Measurements from ENCODE around the gene TMTC1. TPM values are rescaled to one million over a fixed set of nuclear protein-coding genes. Genes with fewer than 3 reads are reported as not detected.

The TMTC1 gene
- polyA plus RNA-seq, 1 of the 3 experiments (the other 2 are of a cell fraction) = 0.13 TPM

- DNase-seq = no peak
- no peaks in the 10 kb centered on the region for H3K27me3 ChIP-seq (ENCODE audit: insufficient read depth)
- H3K9ac ChIP-seq = no peak overlapping the region
- peaks cover 0 to 2% of the 10 kb centered on the region in 2 experiments; a peak in 1 of 4 replicates for H3K4me1 ChIP-seq (ENCODE audit: control insufficient read depth in 1 of 2, insufficient read depth in 2 of 2, low read depth in 1 of 2, low read length in 1 of 2)
- no peaks in the 10 kb centered on the region for H3K79me2 ChIP-seq (ENCODE audit: insufficient read depth)
- 43% methylated on average over 2 of the region's 2 CpGs for WGBS (ENCODE audit: low lambda C conversion rate)
- no peaks in the 10 kb centered on the region for H3K9me2 ChIP-seq
- TF ChIP-seq EP300 (IDR thresholded peaks at IDR 0.05; ENCODE audit: borderline replicate concordance in 1 of 2, low read depth in 1 of 2, low read length in 1 of 2) (no peak), MXI1 (IDR thresholded peaks at IDR 0.05; ENCODE audit: low read depth, low read length) (no peak), RCOR1 (IDR thresholded peaks at IDR 0.05; ENCODE audit: low read length) (no peak), RAD21 (IDR thresholded peaks at IDR 0.05; ENCODE audit: low read length) (no peak), FOSL2 (IDR thresholded peaks at IDR 0.05; ENCODE audit: borderline replicate concordance, low read depth) (no peak), SMC3 (IDR thresholded peaks at IDR 0.05; ENCODE audit: low read depth, low read length) (no peak), TAF1 (IDR thresholded peaks at IDR 0.05; ENCODE audit: borderline replicate concordance, low read depth, low read length) (no peak)
- CTCF ChIA-PET = no interaction called here
- H4K20me1 ChIP-seq (ENCODE audit: insufficient read depth) = no peaks in the 10 kb centered on the region
- no peak overlapping the region for H3K4me3 ChIP-seq (ENCODE audit: low read depth in 2 of 2, low read length in 1 of 2)
- no peaks in the 10 kb centered on the region for H3K9me3 ChIP-seq
- H3F3A ChIP-seq (replicated peaks; ENCODE audit: insufficient read depth) = no peaks in the 10 kb centered on the region
- no peak overlapping the region for H3K27ac ChIP-seq (ENCODE audit: low read depth in 2 of 2, low read length in 1 of 2)
- no peaks in the 10 kb centered on the region for H3K36me3 ChIP-seq (replicated peaks in 1 of 2; ENCODE audit: control insufficient read depth in 1 of 2, insufficient read depth in 2 of 2, low read length in 1 of 2)
- H3K4me2 ChIP-seq = no peak overlapping the region
- POLR2A ChIA-PET = no interaction called here
- no peak overlapping the region for H2AFZ ChIP-seq (ENCODE audit: low read depth)
These were observed 296.8 kb downstream of the TMTC1 start for GRCh38 chr12:29486972-29487371.

- DNase-seq = no peak
- H3K79me2 ChIP-seq (ENCODE audit: insufficient read depth) = no peaks in the 10 kb centered on the region
- no peaks in the 10 kb centered on the region for H4K20me1 ChIP-seq (ENCODE audit: insufficient read depth)
- no peak overlapping the region for H3K4me2 ChIP-seq
- no peaks in the 10 kb centered on the region for H3K9me2 ChIP-seq
- no peak overlapping the region for H2AFZ ChIP-seq (ENCODE audit: low read depth)
- no peaks in the 10 kb centered on the region for H3K27me3 ChIP-seq (ENCODE audit: insufficient read depth)
- WGBS (ENCODE audit: low lambda C conversion rate) = 41% methylated on average over 4 of the region's 4 CpGs
- no peak overlapping the region for H3K9ac ChIP-seq
- TF ChIP-seq TCF12 (IDR thresholded peaks at IDR 0.05) = no peak
- TF ChIP-seq, protein P1, sequence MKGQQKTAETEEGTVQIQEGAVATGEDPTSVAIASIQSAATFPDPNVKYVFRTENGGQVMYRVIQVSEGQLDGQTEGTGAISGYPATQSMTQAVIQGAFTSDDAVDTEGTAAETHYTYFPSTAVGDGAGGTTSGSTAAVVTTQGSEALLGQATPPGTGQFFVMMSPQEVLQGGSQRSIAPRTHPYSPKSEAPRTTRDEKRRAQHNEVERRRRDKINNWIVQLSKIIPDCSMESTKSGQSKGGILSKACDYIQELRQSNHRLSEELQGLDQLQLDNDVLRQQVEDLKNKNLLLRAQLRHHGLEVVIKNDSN (IDR thresholded peaks at IDR 0.05; ENCODE audit: borderline replicate concordance, low read depth) = no peak
- no peak for TF ChIP-seq PBX3 (IDR thresholded peaks at IDR 0.05)
- TF ChIP-seq, protein P2, sequence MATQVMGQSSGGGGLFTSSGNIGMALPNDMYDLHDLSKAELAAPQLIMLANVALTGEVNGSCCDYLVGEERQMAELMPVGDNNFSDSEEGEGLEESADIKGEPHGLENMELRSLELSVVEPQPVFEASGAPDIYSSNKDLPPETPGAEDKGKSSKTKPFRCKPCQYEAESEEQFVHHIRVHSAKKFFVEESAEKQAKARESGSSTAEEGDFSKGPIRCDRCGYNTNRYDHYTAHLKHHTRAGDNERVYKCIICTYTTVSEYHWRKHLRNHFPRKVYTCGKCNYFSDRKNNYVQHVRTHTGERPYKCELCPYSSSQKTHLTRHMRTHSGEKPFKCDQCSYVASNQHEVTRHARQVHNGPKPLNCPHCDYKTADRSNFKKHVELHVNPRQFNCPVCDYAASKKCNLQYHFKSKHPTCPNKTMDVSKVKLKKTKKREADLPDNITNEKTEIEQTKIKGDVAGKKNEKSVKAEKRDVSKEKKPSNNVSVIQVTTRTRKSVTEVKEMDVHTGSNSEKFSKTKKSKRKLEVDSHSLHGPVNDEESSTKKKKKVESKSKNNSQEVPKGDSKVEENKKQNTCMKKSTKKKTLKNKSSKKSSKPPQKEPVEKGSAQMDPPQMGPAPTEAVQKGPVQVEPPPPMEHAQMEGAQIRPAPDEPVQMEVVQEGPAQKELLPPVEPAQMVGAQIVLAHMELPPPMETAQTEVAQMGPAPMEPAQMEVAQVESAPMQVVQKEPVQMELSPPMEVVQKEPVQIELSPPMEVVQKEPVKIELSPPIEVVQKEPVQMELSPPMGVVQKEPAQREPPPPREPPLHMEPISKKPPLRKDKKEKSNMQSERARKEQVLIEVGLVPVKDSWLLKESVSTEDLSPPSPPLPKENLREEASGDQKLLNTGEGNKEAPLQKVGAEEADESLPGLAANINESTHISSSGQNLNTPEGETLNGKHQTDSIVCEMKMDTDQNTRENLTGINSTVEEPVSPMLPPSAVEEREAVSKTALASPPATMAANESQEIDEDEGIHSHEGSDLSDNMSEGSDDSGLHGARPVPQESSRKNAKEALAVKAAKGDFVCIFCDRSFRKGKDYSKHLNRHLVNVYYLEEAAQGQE (IDR thresholded peaks at IDR 0.05; ENCODE audit: low read depth, low read length) = no peak
- no peak for TF ChIP-seq GATA2 (CRISPR knock-in tag; IDR thresholded peaks at IDR 0.05)
- no peak for TF ChIP-seq IRF3 (IDR thresholded peaks at IDR 0.05; ENCODE audit: low read depth, low read length)
- TF ChIP-seq GABPA (IDR thresholded peaks at IDR 0.05; ENCODE audit: low read depth) = no peak
- TF ChIP-seq RFX5 (IDR thresholded peaks at IDR 0.05; ENCODE audit: low read length) = no peak
- no peak for TF ChIP-seq SIN3A (IDR thresholded peaks at IDR 0.05; ENCODE audit: borderline replicate concordance, low read depth, low read length)
- TF ChIP-seq ELF1 (IDR thresholded peaks at IDR 0.05) = no peak
- no peak for TF ChIP-seq EP300 (IDR thresholded peaks at IDR 0.05; ENCODE audit: borderline replicate concordance in 1 of 2, low read depth in 1 of 2, low read length in 1 of 2)
- TF ChIP-seq TEAD4 (IDR thresholded peaks at IDR 0.05; ENCODE audit: borderline replicate concordance, insufficient read depth) = no peak
- TF ChIP-seq FOSL2 (IDR thresholded peaks at IDR 0.05; ENCODE audit: borderline replicate concordance, low read depth) = no peak
- TF ChIP-seq FOXM1 (IDR thresholded peaks at IDR 0.05; ENCODE audit: low read depth) = no peak
- no peak for TF ChIP-seq EZH2phosphoT487 (IDR thresholded peaks at IDR 0.05; ENCODE audit: borderline replicate concordance, low read depth)
- TF ChIP-seq POLR2AphosphoS5 (IDR thresholded peaks at IDR 0.05; ENCODE audit: low read depth, low read length) = no peak
- TF ChIP-seq RXRA (IDR thresholded peaks at IDR 0.05; ENCODE audit: borderline replicate concordance, low read depth) = no peak
- H3K4me1 ChIP-seq (ENCODE audit: control insufficient read depth in 1 of 2, insufficient read depth in 2 of 2, low read depth in 1 of 2, low read length in 1 of 2) = peaks cover 0 to 3% of the 10 kb centered on the region in 2 experiments; a peak in 1 of 4 replicates
- no peak overlapping the region for H3K27ac ChIP-seq (ENCODE audit: low read depth in 2 of 2, low read length in 1 of 2)
- no peaks in the 10 kb centered on the region for H3K36me3 ChIP-seq (replicated peaks in 1 of 2; ENCODE audit: control insufficient read depth in 1 of 2, insufficient read depth in 2 of 2, low read length in 1 of 2)
- no peak overlapping the region for H3K4me3 ChIP-seq (ENCODE audit: low read depth in 2 of 2, low read length in 1 of 2)
- ChIA-PET CTCF (interaction anchor here (1.0 kb wide), 1 partner anchor 8 kb away, joined by 3 read pairs; no protein-coding TSS in a partner anchor), POLR2A (no interaction called here)
- no peaks in the 10 kb centered on the region for H3F3A ChIP-seq (replicated peaks; ENCODE audit: insufficient read depth)
- no peaks in the 10 kb centered on the region for H3K9me3 ChIP-seq
These were observed 320.5 kb downstream of the TMTC1 start for GRCh38 chr12:29463198-29463597.
